Measurements from ENCODE around the gene SOX21. TPM values are rescaled to one million over a fixed set of nuclear protein-coding genes. Genes with fewer than 3 reads are reported as not detected.

SOX21 gene
- total and polyA plus RNA-seq, 10 of the 15 experiments (the other 5 are each of a cell fraction or from before 2014, with no cell fraction given): not detected

GRCh38 chr13:94662274-94662945 lies 49.9 kb downstream of the SOX21 start:
- POLR2A ChIA-PET: interaction anchor here (0.5 kb wide), 1 partner anchor 370 kb away, joined by 3 read pairs; no protein-coding TSS in a partner anchor
- FAIRE-seq: no peak
- ATAC-seq: no peak

More at GRCh38 chr13:94662274-94662945, 49.9 kb downstream of the SOX21 start:
- ChIA-PET RAD21 (ENCODE audit: unreplicated experiment) (no interaction called here), CTCF (interaction anchor here (1.7 to 6.2 kb wide), 2 partner anchors 12 to 742 kb away, joined by 5 to 47 read pairs; no protein-coding TSS in a partner anchor), SMC1A (ENCODE audit: uncharacterized antibody, unreplicated experiment) (interaction anchor here (0.6 to 1.5 kb wide), 3 partner anchors 10 to 257 kb away, joined by 3 to 5 read pairs (median 4); no protein-coding TSS in a partner anchor)
- Histone ChIP-seq H3K4me2 (ENCODE audit: control insufficient read depth, insufficient read depth) (no peak overlapping the region), H4K20me1 (ENCODE audit: control insufficient read depth, insufficient read depth) (no peaks in the 10 kb centered on the region), H3K4me1 (ENCODE audit: control insufficient read depth, insufficient read depth, low read length) (no peaks in the 10 kb centered on the region), H3K36me3 (ENCODE audit: control insufficient read depth in 2 of 2, insufficient read depth in 2 of 2, low read length in 1 of 2) (no peaks in the 10 kb centered on the region), H3K4me3 (no peak overlapping the region), H3K79me2 (ENCODE audit: control insufficient read depth, insufficient read depth, low read length) (no peaks in the 10 kb centered on the region), H3K9ac (ENCODE audit: control insufficient read depth, insufficient read depth, low read length) (no peak overlapping the region), H3K9me3 (replicated peaks; ENCODE audit: control insufficient read depth, insufficient read depth, low read length) (no peaks in the 10 kb centered on the region), H3K27ac (ENCODE audit: control insufficient read depth, insufficient read depth) (no peak overlapping the region), H3K27me3 (replicated peaks in 1 of 2; ENCODE audit: control insufficient read depth in 2 of 2, insufficient read depth in 2 of 2, low read length in 1 of 2) (0 out of 4 replicates have a peak, but pooled peaks cover 0 to 2% of the 10 kb centered on the region in 2 experiments), H2AFZ (ENCODE audit: control insufficient read depth, low read depth, low read length) (no peak overlapping the region)
- no peak for TF ChIP-seq E4F1 (IDR thresholded peaks at IDR 0.05; ENCODE audit: borderline replicate concordance, partially characterized antibody)
- TF ChIP-seq TBL1XR1 (IDR thresholded peaks at IDR 0.05; ENCODE audit: low read depth, low read length): no peak
- no peak for TF ChIP-seq MAX (IDR thresholded peaks at IDR 0.05; ENCODE audit: low read depth, low read length)
- no peak for TF ChIP-seq BRCA1 (IDR thresholded peaks at IDR 0.05; ENCODE audit: low read depth, low read length)
- TF ChIP-seq ZNF622 (IDR thresholded peaks at IDR 0.05): no peak
- TF ChIP-seq MXI1 (IDR thresholded peaks at IDR 0.05; ENCODE audit: low read depth, low read length): no peak
- TF ChIP-seq TCF7 (IDR thresholded peaks at IDR 0.05; ENCODE audit: borderline replicate concordance): no peak
- no peak for TF ChIP-seq POU2F2 (IDR thresholded peaks at IDR 0.05; ENCODE audit: borderline replicate concordance, low read depth, low read length)
- TF ChIP-seq, protein P1, sequence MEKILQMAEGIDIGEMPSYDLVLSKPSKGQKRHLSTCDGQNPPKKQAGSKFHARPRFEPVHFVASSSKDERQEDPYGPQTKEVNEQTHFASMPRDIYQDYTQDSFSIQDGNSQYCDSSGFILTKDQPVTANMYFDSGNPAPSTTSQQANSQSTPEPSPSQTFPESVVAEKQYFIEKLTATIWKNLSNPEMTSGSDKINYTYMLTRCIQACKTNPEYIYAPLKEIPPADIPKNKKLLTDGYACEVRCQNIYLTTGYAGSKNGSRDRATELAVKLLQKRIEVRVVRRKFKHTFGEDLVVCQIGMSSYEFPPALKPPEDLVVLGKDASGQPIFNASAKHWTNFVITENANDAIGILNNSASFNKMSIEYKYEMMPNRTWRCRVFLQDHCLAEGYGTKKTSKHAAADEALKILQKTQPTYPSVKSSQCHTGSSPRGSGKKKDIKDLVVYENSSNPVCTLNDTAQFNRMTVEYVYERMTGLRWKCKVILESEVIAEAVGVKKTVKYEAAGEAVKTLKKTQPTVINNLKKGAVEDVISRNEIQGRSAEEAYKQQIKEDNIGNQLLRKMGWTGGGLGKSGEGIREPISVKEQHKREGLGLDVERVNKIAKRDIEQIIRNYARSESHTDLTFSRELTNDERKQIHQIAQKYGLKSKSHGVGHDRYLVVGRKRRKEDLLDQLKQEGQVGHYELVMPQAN (conservative IDR thresholded peaks at IDR 0.05): no peak
- TF ChIP-seq SREBF1 (IDR thresholded peaks at IDR 0.05; ENCODE audit: low read length): no peak
- TF ChIP-seq, protein P2, sequence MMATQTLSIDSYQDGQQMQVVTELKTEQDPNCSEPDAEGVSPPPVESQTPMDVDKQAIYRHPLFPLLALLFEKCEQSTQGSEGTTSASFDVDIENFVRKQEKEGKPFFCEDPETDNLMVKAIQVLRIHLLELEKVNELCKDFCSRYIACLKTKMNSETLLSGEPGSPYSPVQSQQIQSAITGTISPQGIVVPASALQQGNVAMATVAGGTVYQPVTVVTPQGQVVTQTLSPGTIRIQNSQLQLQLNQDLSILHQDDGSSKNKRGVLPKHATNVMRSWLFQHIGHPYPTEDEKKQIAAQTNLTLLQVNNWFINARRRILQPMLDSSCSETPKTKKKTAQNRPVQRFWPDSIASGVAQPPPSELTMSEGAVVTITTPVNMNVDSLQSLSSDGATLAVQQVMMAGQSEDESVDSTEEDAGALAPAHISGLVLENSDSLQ (IDR thresholded peaks at IDR 0.05): no peak
- no peak for TF ChIP-seq RFX5 (IDR thresholded peaks at IDR 0.05; ENCODE audit: low read depth, low read length)
- no peak for TF ChIP-seq EZH2 (IDR thresholded peaks at IDR 0.05; ENCODE audit: borderline replicate concordance, control insufficient read depth, low read depth, low read length)
- TF ChIP-seq TAF1 (IDR thresholded peaks at IDR 0.05; ENCODE audit: borderline replicate concordance, low read depth, low read length): no peak
- TF ChIP-seq POLR2AphosphoS2 (IDR thresholded peaks at IDR 0.05; ENCODE audit: low read depth, low read length): no peak
- no peak for TF ChIP-seq SRF (IDR thresholded peaks at IDR 0.05; ENCODE audit: low read depth in 2 of 2, low read length in 2 of 2)
- no TSS peak for BruUV-seq (replicated peaks)
- in situ Hi-C loops (cut with MboI) (no loop called here), intact Hi-C loops (cut with micrococcal nuclease; ENCODE audit: unreplicated experiment) (no loop called here)
- WGBS (ENCODE audit: insufficient coverage, insufficient replicate concordance, low lambda C conversion rate, missing lambda C conversion rate): 25% methylated on average over 12 of the region's 12 CpGs
- DNase-seq (ENCODE audit: low read depth, low spot score): no peak

All from GM12878 (cell line).